ENCODE data around the gene GABBR2. TPM values are rescaled to one million over a fixed set of nuclear protein-coding genes. Genes with fewer than 3 reads are reported as not detected.

GABBR2 gene
- total RNA-seq, 1 donor from 2014 or later = 0.75 TPM

- no peak overlapping the region for H3K4me3 ChIP-seq (ENCODE audit: low read depth, low read length)
- no peak for DNase-seq (ENCODE audit: low read depth)
- TF ChIP-seq, protein P1, sequence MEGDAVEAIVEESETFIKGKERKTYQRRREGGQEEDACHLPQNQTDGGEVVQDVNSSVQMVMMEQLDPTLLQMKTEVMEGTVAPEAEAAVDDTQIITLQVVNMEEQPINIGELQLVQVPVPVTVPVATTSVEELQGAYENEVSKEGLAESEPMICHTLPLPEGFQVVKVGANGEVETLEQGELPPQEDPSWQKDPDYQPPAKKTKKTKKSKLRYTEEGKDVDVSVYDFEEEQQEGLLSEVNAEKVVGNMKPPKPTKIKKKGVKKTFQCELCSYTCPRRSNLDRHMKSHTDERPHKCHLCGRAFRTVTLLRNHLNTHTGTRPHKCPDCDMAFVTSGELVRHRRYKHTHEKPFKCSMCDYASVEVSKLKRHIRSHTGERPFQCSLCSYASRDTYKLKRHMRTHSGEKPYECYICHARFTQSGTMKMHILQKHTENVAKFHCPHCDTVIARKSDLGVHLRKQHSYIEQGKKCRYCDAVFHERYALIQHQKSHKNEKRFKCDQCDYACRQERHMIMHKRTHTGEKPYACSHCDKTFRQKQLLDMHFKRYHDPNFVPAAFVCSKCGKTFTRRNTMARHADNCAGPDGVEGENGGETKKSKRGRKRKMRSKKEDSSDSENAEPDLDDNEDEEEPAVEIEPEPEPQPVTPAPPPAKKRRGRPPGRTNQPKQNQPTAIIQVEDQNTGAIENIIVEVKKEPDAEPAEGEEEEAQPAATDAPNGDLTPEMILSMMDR (conservative IDR thresholded peaks at IDR 0.05; ENCODE audit: low read depth, low read length) = no peak
These were observed 227.1 kb downstream of the GABBR2 start for GRCh38 chr9:98481676-98482075.

- DNase-seq (ENCODE audit: low read depth) = no peak
- TF ChIP-seq, protein P1 (conservative IDR thresholded peaks at IDR 0.05; ENCODE audit: low read depth, low read length) = no peak
- H3K4me3 ChIP-seq (ENCODE audit: low read depth, low read length) = no peak overlapping the region
These were observed 228.5 kb downstream of the GABBR2 start for GRCh38 chr9:98479967-98480847.

- no peak for DNase-seq (ENCODE audit: low read depth)
- TF ChIP-seq, protein P1 (conservative IDR thresholded peaks at IDR 0.05; ENCODE audit: low read depth, low read length) = no peak
- no peak overlapping the region for H3K4me3 ChIP-seq (ENCODE audit: low read depth, low read length)
These were observed 229.3 kb downstream of the GABBR2 start for GRCh38 chr9:98479449-98479848.

DNA sequence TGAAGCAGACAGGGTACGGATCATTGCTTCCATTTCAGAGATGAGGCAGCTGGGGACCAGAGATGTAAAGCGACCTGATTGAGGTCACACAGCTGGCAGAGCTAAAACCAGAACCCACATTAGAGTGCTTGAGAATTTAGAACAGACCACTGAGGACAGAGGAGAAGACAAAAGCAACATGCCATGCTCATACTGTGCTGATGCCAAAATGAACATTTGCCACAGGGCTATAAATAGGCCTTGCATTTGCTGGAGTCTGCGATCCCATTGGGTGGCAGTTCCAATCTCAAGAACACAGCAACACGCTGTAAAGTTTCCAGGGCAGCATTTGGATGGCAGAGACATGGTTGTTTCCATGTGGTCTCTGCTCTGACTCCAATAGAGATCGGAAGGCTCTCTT, 230.9 kb downstream of the GABBR2 start:
- no peak for DNase-seq (ENCODE audit: low read depth)
- TF ChIP-seq, protein P1 (conservative IDR thresholded peaks at IDR 0.05; ENCODE audit: low read depth, low read length) = no peak
- H3K4me3 ChIP-seq (ENCODE audit: low read depth, low read length) = no peak overlapping the region

- no peak for DNase-seq (ENCODE audit: low read depth)
- H3K4me3 ChIP-seq (ENCODE audit: low read depth, low read length) = no peak overlapping the region
- TF ChIP-seq, protein P1 (conservative IDR thresholded peaks at IDR 0.05; ENCODE audit: low read depth, low read length) = no peak
These were observed 236.5 kb downstream of the GABBR2 start for GRCh38 chr9:98472216-98472615.

- DNase-seq (ENCODE audit: low read depth) = no peak
- no peak overlapping the region for H3K4me3 ChIP-seq (ENCODE audit: low read depth, low read length)
- TF ChIP-seq, protein P1 (conservative IDR thresholded peaks at IDR 0.05; ENCODE audit: low read depth, low read length) = no peak
These were observed 237.6 kb downstream of the GABBR2 start for GRCh38 chr9:98471185-98471584.
